ENCODE data around the gene ZNF500. TPM values are rescaled to one million over a fixed set of nuclear protein-coding genes. Genes with fewer than 3 reads are reported as not detected.

ZNF500 gene
- polyA plus RNA-seq, 1 donor, result 10.4 TPM

GRCh38 chr16:4704491-4704890, 62.5 kb downstream of the ZNF500 start:
- Histone ChIP-seq H3K27ac (ENCODE audit: low read length) (no peak overlapping the region), H3K27me3 (ENCODE audit: control insufficient read depth, insufficient read depth, low read length) (no peaks in the 10 kb centered on the region), H3K36me3 (ENCODE audit: control insufficient read depth, insufficient read depth, low read length) (peaks cover 54% of the 10 kb centered on the region), H3K4me1 (ENCODE audit: control insufficient read depth, insufficient read depth, low read length) (peaks cover 20% of the 10 kb centered on the region), H3K4me3 (ENCODE audit: low read length) (no peak overlapping the region), H3K9me3 (ENCODE audit: control insufficient read depth, low read depth, low read length) (no peaks in the 10 kb centered on the region)
- DNase-seq, result no peak
- WGBS (ENCODE audit: insufficient coverage, low lambda C conversion rate), result no CpG with 5 or more reads among the region's 8 CpGs

- peaks cover 20% of the 10 kb centered on the region for H3K4me1 ChIP-seq (ENCODE audit: control insufficient read depth, insufficient read depth, low read length)
- H3K27ac ChIP-seq (ENCODE audit: low read length), result no peak overlapping the region
- no CpG with 5 or more reads among the region's 7 CpGs for WGBS (ENCODE audit: insufficient coverage, low lambda C conversion rate)
- H3K4me3 ChIP-seq (ENCODE audit: low read length), result no peak overlapping the region
- H3K36me3 ChIP-seq (ENCODE audit: control insufficient read depth, insufficient read depth, low read length), result peaks cover 60% of the 10 kb centered on the region
- H3K9me3 ChIP-seq (ENCODE audit: control insufficient read depth, low read depth, low read length), result no peaks in the 10 kb centered on the region
- no peaks in the 10 kb centered on the region for H3K27me3 ChIP-seq (ENCODE audit: control insufficient read depth, insufficient read depth, low read length)
- DNase-seq, result no peak
Measured at GRCh38 chr16:4703906-4704305, 63.1 kb downstream of the ZNF500 start.

- no peaks in the 10 kb centered on the region for H3K27me3 ChIP-seq (ENCODE audit: control insufficient read depth, insufficient read depth, low read length)
- H3K36me3 ChIP-seq (ENCODE audit: control insufficient read depth, insufficient read depth, low read length), result peaks cover 73% of the 10 kb centered on the region
- H3K4me1 ChIP-seq (ENCODE audit: control insufficient read depth, insufficient read depth, low read length), result peaks cover 20% of the 10 kb centered on the region
- peak overlapping the region; percentile 82 for H3K27ac ChIP-seq (ENCODE audit: low read length)
- H3K4me3 ChIP-seq (ENCODE audit: low read length), result no peak overlapping the region
- WGBS (ENCODE audit: insufficient coverage, low lambda C conversion rate), result no CpG with 5 or more reads among the region's 7 CpGs
- DNase-seq, result peak in 1 of 2 donors; percentile 43
- H3K9me3 ChIP-seq (ENCODE audit: control insufficient read depth, low read depth, low read length), result no peaks in the 10 kb centered on the region
Measured at GRCh38 chr16:4702466-4702808, 64.5 kb downstream of the ZNF500 start.

- H3K36me3 ChIP-seq (ENCODE audit: control insufficient read depth, insufficient read depth, low read length), result peaks cover 76% of the 10 kb centered on the region
- DNase-seq, result peak; percentile 63 to 71
- no peak overlapping the region for H3K4me3 ChIP-seq (ENCODE audit: low read length)
- no CpG with 5 or more reads among the region's 17 CpGs for WGBS (ENCODE audit: insufficient coverage, low lambda C conversion rate)
- H3K27me3 ChIP-seq (ENCODE audit: control insufficient read depth, insufficient read depth, low read length), result no peaks in the 10 kb centered on the region
- peak overlapping the region; percentile 82 for H3K27ac ChIP-seq (ENCODE audit: low read length)
- no peaks in the 10 kb centered on the region for H3K9me3 ChIP-seq (ENCODE audit: control insufficient read depth, low read depth, low read length)
- H3K4me1 ChIP-seq (ENCODE audit: control insufficient read depth, insufficient read depth, low read length), result peaks cover 20% of the 10 kb centered on the region
Measured at GRCh38 chr16:4701791-4702465, 65.0 kb downstream of the ZNF500 start.

GRCh38 chr16:4700997-4701743, 65.8 kb downstream of the ZNF500 start:
- Histone ChIP-seq H3K4me1 (ENCODE audit: control insufficient read depth, insufficient read depth, low read length) (peaks cover 27% of the 10 kb centered on the region), H3K27ac (ENCODE audit: low read length) (no peak overlapping the region), H3K27me3 (ENCODE audit: control insufficient read depth, insufficient read depth, low read length) (no peaks in the 10 kb centered on the region), H3K4me3 (ENCODE audit: low read length) (no peak overlapping the region), H3K36me3 (ENCODE audit: control insufficient read depth, insufficient read depth, low read length) (peaks cover 77% of the 10 kb centered on the region), H3K9me3 (ENCODE audit: control insufficient read depth, low read depth, low read length) (no peaks in the 10 kb centered on the region)
- 80% methylated on average over 1 of the region's 33 CpGs for WGBS (ENCODE audit: insufficient coverage, low lambda C conversion rate)
- no peak for DNase-seq

GRCh38 chr16:4700380-4700996, 66.5 kb downstream of the ZNF500 start:
- Histone ChIP-seq H3K27me3 (ENCODE audit: control insufficient read depth, insufficient read depth, low read length) (no peaks in the 10 kb centered on the region), H3K27ac (ENCODE audit: low read length) (no peak overlapping the region), H3K9me3 (ENCODE audit: control insufficient read depth, low read depth, low read length) (no peaks in the 10 kb centered on the region), H3K4me1 (ENCODE audit: control insufficient read depth, insufficient read depth, low read length) (peaks cover 33% of the 10 kb centered on the region), H3K36me3 (ENCODE audit: control insufficient read depth, insufficient read depth, low read length) (peaks cover 84% of the 10 kb centered on the region), H3K4me3 (ENCODE audit: low read length) (no peak overlapping the region)
- DNase-seq, result no peak
- WGBS (ENCODE audit: insufficient coverage, low lambda C conversion rate), result no CpG with 5 or more reads among the region's 13 CpGs

- Histone ChIP-seq H3K4me1 (ENCODE audit: control insufficient read depth, insufficient read depth, low read length) (peaks cover 42% of the 10 kb centered on the region), H3K4me3 (ENCODE audit: low read length) (no peak overlapping the region), H3K9me3 (ENCODE audit: control insufficient read depth, low read depth, low read length) (no peaks in the 10 kb centered on the region), H3K27ac (ENCODE audit: low read length) (no peak overlapping the region), H3K36me3 (ENCODE audit: control insufficient read depth, insufficient read depth, low read length) (peaks cover 77% of the 10 kb centered on the region), H3K27me3 (ENCODE audit: control insufficient read depth, insufficient read depth, low read length) (no peaks in the 10 kb centered on the region)
- DNase-seq, result no peak
- no CpG with 5 or more reads among the region's 19 CpGs for WGBS (ENCODE audit: insufficient coverage, low lambda C conversion rate)
Measured at GRCh38 chr16:4699046-4699556, 67.9 kb downstream of the ZNF500 start.

- Histone ChIP-seq H3K9me3 (ENCODE audit: control insufficient read depth, low read depth, low read length) (no peaks in the 10 kb centered on the region), H3K36me3 (ENCODE audit: control insufficient read depth, insufficient read depth, low read length) (peaks cover 73% of the 10 kb centered on the region), H3K4me1 (ENCODE audit: control insufficient read depth, insufficient read depth, low read length) (peaks cover 42% of the 10 kb centered on the region), H3K4me3 (ENCODE audit: low read length) (no peak overlapping the region), H3K27me3 (ENCODE audit: control insufficient read depth, insufficient read depth, low read length) (no peaks in the 10 kb centered on the region), H3K27ac (ENCODE audit: low read length) (no peak overlapping the region)
- DNase-seq, result no peak
- WGBS (ENCODE audit: insufficient coverage, low lambda C conversion rate), result no CpG with 5 or more reads among the region's 36 CpGs
Measured at GRCh38 chr16:4698321-4699045, 68.5 kb downstream of the ZNF500 start.

Measured in large intestine (tissue), 3 donors.